ENCODE results near the gene CHD1.

- TF ChIP-seq EP300 (IDR thresholded peaks at IDR 0.05) (no peak), CTCF (IDR thresholded peaks at IDR 0.05) (no peak), POLR2A (IDR thresholded peaks at IDR 0.05; ENCODE audit: low read depth) (no peak), POLR2AphosphoS5 (IDR thresholded peaks at IDR 0.05) (no peak)
Observed at GRCh38 chr5:98957307-98957706, 28.5 kb upstream of the CHD1 start.

Data from esophagus muscularis mucosa (tissue), 4 donors.